ENCODE data around the gene FCRLA.

The FCRLA gene

DNA sequence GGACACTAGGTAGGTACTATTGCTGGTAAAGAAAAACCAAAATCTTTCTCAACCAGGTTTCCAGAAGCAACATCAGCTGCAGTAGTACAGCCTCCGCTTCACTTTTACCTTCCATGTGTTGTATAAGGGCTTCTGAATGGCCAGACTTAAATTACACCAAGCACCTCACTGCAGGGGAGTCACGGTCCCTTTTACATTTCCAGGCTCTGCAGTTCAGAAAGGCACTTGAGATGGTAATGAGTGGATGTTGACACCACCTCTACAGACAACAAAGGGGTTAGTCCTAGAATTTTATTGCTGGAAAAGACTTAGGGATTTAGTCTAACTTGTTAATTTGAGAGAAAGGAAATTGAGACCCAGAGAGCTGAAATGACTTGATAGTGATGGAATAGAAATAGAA is 30.6 kb downstream of the FCRLA start:
- Histone ChIP-seq H4K20me1 (ENCODE audit: control insufficient read depth, insufficient read depth, low read depth, low read length) (no peaks in the 10 kb centered on the region), H3K9me3 (ENCODE audit: control insufficient read depth, insufficient read depth, low read length) (no peaks in the 10 kb centered on the region), H3F3A (ENCODE audit: control insufficient read depth, insufficient read depth) (peaks cover 24% of the 10 kb centered on the region), H3K27ac (ENCODE audit: low read depth, low read length) (no peak overlapping the region), H3K79me2 (ENCODE audit: control insufficient read depth, low read length) (no peaks in the 10 kb centered on the region), H3K4me2 (ENCODE audit: low read length) (no peak overlapping the region), H3K9me2 (replicated peaks; ENCODE audit: control insufficient read depth, low read length) (no peaks in the 10 kb centered on the region), H3K27me3 (ENCODE audit: control insufficient read depth, low read length) (no peaks in the 10 kb centered on the region), H3K4me1 (ENCODE audit: control insufficient read depth, low read length) (peaks cover 57% of the 10 kb centered on the region), H3K36me3 (ENCODE audit: control insufficient read depth, low read length) (no peaks in the 10 kb centered on the region), H3K4me3 (ENCODE audit: low read length) (no peak overlapping the region)
- no peak for TF ChIP-seq EZH2phosphoT487 (IDR thresholded peaks at IDR 0.05; ENCODE audit: borderline replicate concordance, low read length)
- TF ChIP-seq, protein P1, sequence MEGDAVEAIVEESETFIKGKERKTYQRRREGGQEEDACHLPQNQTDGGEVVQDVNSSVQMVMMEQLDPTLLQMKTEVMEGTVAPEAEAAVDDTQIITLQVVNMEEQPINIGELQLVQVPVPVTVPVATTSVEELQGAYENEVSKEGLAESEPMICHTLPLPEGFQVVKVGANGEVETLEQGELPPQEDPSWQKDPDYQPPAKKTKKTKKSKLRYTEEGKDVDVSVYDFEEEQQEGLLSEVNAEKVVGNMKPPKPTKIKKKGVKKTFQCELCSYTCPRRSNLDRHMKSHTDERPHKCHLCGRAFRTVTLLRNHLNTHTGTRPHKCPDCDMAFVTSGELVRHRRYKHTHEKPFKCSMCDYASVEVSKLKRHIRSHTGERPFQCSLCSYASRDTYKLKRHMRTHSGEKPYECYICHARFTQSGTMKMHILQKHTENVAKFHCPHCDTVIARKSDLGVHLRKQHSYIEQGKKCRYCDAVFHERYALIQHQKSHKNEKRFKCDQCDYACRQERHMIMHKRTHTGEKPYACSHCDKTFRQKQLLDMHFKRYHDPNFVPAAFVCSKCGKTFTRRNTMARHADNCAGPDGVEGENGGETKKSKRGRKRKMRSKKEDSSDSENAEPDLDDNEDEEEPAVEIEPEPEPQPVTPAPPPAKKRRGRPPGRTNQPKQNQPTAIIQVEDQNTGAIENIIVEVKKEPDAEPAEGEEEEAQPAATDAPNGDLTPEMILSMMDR (IDR thresholded peaks at IDR 0.05; ENCODE audit: low read depth, low read length, poor library complexity, severe bottlenecking), result no peak

DNA sequence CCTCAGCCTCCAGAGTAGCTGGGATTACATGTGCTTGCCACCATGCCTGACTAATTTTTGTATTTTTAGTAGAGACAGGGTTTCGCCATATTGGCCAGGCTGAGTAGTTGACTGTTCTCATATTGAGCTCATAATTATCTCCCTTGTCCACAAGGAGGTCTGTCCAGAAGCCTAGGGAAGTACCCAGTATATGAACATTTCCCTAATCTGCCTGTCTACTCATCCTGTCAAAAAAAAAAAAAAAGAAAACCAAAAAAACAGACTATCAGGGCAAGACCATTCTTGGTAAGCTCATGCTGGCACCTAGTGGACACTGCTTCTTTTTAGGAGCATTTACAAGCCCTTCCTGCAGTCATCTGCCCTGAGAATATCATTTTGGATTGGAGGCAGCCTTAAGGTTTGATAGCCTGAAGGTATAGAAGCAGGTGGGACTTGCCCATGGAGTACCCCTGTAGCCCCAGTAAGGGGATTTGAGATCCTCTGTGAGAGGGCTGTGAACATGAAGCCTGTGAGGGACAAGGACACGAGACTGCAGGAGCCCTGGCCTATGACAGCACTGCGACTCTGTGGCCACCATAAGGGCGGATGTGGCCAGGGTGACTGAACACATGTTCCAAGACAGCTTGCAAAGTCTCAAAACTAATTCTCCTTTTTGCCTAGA is 31.7 kb downstream of the FCRLA start:
- TF ChIP-seq EZH2phosphoT487 (IDR thresholded peaks at IDR 0.05; ENCODE audit: borderline replicate concordance, low read length), result no peak
- TF ChIP-seq, protein P1 (IDR thresholded peaks at IDR 0.05; ENCODE audit: low read depth, low read length, poor library complexity, severe bottlenecking), result peak; percentile 70
- Histone ChIP-seq H3K4me1 (ENCODE audit: control insufficient read depth, low read length) (peaks cover 57% of the 10 kb centered on the region), H3K27ac (ENCODE audit: low read depth, low read length) (peak overlapping the region; percentile 6; the same call in 1 of the 2 replicates), H3K4me2 (ENCODE audit: low read length) (peak overlapping the region; percentile 69), H3K36me3 (ENCODE audit: control insufficient read depth, low read length) (no peaks in the 10 kb centered on the region), H3K4me3 (ENCODE audit: low read length) (peak overlapping the region; percentile 57), H3K79me2 (ENCODE audit: control insufficient read depth, low read length) (no peaks in the 10 kb centered on the region), H3K27me3 (ENCODE audit: control insufficient read depth, low read length) (no peaks in the 10 kb centered on the region), H3K9me2 (replicated peaks; ENCODE audit: control insufficient read depth, low read length) (no peaks in the 10 kb centered on the region), H3K9me3 (ENCODE audit: control insufficient read depth, insufficient read depth, low read length) (no peaks in the 10 kb centered on the region), H4K20me1 (ENCODE audit: control insufficient read depth, insufficient read depth, low read depth, low read length) (no peaks in the 10 kb centered on the region), H3F3A (ENCODE audit: control insufficient read depth, insufficient read depth) (peaks cover 24% of the 10 kb centered on the region)

DNA sequence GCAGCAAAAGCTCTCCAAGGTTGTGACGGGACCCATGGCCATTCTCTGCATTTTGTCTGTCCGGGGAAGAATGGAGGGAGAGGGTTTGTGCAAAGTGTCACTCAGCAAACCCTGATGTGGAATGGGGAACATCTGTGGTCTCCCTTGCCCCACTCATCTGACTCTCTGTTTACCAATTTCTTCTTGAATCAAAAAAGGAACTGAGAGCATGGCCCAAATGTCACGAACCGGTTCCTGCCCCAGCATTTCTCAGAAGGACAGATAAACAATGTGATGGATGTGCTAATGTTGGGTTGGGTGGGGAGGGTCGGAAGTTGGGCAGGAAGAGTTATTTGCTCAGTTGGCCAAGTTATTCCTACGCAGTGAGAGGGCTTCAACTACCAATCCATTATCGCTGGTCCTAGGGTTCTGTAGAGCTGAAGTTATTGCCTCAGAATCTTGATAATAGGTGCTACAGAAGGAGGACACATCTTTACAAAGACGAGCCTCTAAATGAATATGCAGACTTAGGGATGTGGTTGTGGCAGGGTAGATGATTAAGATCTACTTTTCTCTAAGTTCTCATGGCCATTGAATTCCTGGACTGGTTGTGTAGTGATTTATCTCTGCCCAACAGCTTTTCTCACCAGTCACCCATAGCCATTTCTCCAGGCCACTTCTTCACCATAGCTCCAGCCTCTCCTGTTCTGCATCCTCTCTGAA is 33.0 kb downstream of the FCRLA start:
- no peak for TF ChIP-seq EZH2phosphoT487 (IDR thresholded peaks at IDR 0.05; ENCODE audit: borderline replicate concordance, low read length)
- TF ChIP-seq, protein P1 (IDR thresholded peaks at IDR 0.05; ENCODE audit: low read depth, low read length, poor library complexity, severe bottlenecking), result no peak
- H3K27ac ChIP-seq (ENCODE audit: low read depth, low read length), result peak overlapping the region; percentile 54
- H3K9me2 ChIP-seq (replicated peaks; ENCODE audit: control insufficient read depth, low read length), result no peaks in the 10 kb centered on the region
- peaks cover 24% of the 10 kb centered on the region for H3F3A ChIP-seq (ENCODE audit: control insufficient read depth, insufficient read depth)
- no peaks in the 10 kb centered on the region for H3K79me2 ChIP-seq (ENCODE audit: control insufficient read depth, low read length)
- no peaks in the 10 kb centered on the region for H3K9me3 ChIP-seq (ENCODE audit: control insufficient read depth, insufficient read depth, low read length)
- H3K4me1 ChIP-seq (ENCODE audit: control insufficient read depth, low read length), result peaks cover 57% of the 10 kb centered on the region
- H3K4me2 ChIP-seq (ENCODE audit: low read length), result peak overlapping the region; percentile 69
- no peaks in the 10 kb centered on the region for H3K27me3 ChIP-seq (ENCODE audit: control insufficient read depth, low read length)
- no peaks in the 10 kb centered on the region for H4K20me1 ChIP-seq (ENCODE audit: control insufficient read depth, insufficient read depth, low read depth, low read length)
- H3K36me3 ChIP-seq (ENCODE audit: control insufficient read depth, low read length), result no peaks in the 10 kb centered on the region
- H3K4me3 ChIP-seq (ENCODE audit: low read length), result peak overlapping the region; percentile 57

Measured in DOHH2 (cell line).